Measurements from ENCODE around the gene PIK3C3.
"Not testable (repeated sequence)": the region's sequence is repeated elsewhere in the genome, so short reads cannot be mapped to it uniquely, and the experiment has no call there.

PIK3C3 gene

GRCh38 chr18:42025974-42026625 is 71.1 kb downstream of the PIK3C3 start:
- DNase-seq: no peak

- peak; percentile 14 for DNase-seq
Observed at GRCh38 chr18:42028247-42028832, 73.3 kb downstream of the PIK3C3 start.

DNA sequence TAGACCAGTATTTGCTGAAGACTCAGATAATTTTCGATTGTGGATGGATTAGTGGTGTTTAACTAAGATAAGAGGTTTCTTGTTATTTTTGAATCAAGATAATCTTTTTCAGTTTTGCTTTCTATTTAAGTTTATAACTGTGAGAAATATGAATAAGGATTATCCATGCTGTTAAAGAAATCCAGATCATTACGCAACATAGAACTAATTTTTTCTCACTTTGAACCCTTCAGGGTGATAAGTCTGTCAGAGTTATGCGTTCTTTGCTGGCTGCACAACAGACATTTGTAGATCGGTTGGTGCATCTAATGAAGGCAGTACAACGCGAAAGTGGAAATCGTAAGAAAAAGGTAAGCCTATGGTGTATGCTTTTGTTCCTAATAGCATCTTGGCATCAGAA is 74.1 kb downstream of the PIK3C3 start:
- DNase-seq: no peak

DNA sequence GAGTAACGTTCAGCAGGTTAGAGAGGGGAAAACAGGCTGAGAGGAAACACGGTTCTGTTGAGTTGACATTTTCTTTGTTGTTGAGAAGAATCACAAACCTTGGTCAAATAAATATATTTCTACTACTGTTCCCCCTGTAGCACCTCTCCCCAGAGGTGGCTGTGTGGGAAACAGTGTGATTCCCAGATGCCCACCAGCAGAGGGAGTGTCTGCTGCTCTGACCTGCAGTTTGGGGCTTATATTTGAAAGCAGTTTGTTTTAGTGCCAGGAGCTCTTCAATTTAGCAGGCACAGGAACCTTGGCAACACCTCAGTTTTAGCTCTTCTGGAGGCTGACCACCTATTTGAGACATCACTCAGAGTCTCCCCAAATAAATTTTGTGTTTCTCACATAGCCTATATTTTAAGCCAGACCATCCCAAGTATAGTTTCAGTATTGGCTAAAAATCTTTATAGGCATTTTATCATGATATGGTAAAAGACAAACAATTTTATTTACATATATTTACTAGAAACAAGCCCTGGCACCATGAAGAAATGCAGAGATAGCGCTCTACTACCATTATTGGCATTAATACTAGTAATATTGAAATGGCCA is 75.7 kb downstream of the PIK3C3 start:
- no peak for DNase-seq

GRCh38 chr18:42032447-42032846 is 77.4 kb downstream of the PIK3C3 start:
- no peak for DNase-seq

GRCh38 chr18:42033137-42033810 is 78.2 kb downstream of the PIK3C3 start:
- no peak for DNase-seq

- no peak for DNase-seq
Observed at GRCh38 chr18:42038936-42039335, 83.9 kb downstream of the PIK3C3 start.

- DNase-seq: no peak
Observed at GRCh38 chr18:42039396-42039795, 84.4 kb downstream of the PIK3C3 start.

GRCh38 chr18:42041793-42042192 is 86.8 kb downstream of the PIK3C3 start:
- no peak for DNase-seq

DNA sequence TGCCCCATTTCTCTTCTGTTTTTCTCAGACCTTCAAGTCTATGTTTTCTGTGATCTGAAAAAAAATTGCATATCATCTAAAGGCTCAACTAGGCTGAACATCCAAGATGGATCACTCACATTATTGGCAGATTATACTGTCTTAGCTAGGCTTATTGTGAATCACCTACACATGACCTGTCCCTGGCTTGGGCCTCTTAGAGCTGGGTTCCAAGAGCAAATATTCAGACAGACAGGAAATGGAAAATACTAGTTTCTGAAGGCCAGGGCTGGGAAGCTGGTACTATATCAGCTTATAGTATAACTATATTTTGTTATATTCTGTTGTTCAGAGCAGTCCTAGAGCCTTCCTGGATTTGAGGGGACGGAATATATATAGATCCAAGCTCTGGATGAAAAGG is 90.3 kb downstream of the PIK3C3 start:
- no peak for DNase-seq

DNA sequence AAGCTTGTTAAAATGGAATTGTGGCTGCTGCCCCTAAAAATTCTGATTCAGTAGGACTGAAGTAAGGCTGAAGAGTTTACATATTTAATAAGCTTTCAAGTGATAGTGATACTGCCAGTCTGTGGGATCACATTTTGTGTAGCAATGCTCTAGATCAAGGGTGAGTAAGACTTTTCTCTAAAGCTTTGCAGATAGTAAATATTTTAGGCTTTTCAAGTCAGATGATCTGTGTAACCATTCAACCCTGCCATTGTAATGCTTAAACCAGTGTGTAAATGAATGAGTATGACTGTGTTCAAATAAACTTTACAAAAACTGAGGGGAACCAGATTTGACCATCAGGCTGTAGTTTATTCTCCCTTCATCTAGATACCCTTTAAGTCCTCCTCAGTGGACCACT is 92.7 kb downstream of the PIK3C3 start:
- DNase-seq: no peak

DNA sequence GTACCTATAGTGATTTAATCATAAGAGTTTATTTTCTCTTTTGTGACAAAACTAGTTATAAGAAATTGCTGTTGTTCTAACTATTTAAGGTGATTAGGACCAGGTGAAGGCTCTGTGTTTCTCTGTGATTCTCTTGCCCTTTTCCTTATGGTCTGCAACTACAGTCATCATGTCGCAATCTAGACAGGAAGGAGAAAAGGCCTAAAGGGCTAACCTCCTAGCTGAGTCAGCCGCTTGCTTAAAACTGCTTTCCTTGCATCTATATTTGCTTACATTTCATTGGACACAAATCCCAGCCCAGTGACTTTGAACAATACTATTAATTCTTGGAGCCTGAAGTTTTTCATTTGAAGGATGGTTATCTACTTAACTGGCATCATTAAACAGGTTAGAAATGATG is 93.1 kb downstream of the PIK3C3 start:
- DNase-seq: no peak

GRCh38 chr18:42049536-42049935 is 94.5 kb downstream of the PIK3C3 start:
- not testable (repeated sequence) for DNase-seq

GRCh38 chr18:42051411-42051810 is 96.4 kb downstream of the PIK3C3 start:
- no peak for DNase-seq

- DNase-seq: no peak
Observed at GRCh38 chr18:42052122-42052708, 97.2 kb downstream of the PIK3C3 start.

DNA sequence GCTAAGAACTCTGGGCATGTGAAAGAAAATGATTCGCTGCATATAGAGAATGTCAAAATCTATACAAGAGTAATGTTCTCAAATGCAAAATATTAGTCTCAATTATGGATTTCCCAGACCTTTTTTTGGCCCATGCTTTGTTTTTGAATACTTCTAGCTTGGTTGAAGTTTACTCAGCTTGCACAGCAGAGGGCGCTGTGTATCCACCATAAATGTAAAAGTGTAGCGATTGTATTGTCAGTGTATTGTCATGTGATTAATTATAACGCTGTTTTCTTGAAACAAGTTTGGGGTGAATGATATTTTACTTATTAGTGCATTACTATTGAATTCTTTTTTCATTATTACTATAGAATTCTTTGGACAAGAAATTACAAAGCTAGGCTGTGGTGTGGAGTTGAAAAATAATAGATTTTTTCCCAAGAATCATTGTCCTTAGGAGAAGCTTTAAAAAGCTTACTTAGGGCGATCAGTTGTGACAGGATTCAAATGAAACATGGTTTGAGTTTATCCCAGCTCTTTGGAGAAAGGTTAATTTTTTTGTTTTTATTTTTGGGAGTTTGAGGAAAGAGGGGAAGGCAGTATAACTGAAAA is 98.3 kb downstream of the PIK3C3 start:
- DNase-seq: peak; percentile 28

GRCh38 chr18:42064109-42064508 is 109.1 kb downstream of the PIK3C3 start:
- DNase-seq: no peak

- DNase-seq: no peak
Observed at GRCh38 chr18:42067518-42067917, 112.5 kb downstream of the PIK3C3 start.

DNA sequence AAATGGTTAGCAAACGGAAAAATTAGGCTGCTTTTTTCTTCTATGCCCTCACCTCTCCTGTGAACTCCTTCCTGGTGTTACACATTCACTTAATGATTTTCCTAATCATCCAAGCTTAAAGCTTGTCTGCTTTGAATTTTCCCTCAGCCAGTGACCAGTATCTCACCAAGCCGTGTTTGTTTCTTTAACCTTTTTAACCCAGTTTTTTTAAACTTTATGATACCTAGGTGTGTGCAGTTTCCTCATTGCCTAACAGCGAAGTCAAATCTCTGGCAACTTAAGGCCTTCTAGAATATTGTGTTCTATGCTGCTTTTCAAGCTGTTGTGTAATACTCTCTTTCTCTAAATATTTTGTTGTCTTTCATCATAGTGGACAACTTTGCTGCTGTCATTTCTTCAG is 113.0 kb downstream of the PIK3C3 start:
- no peak for DNase-seq

- DNase-seq: no peak
Observed at GRCh38 chr18:42069036-42069435, 114.0 kb downstream of the PIK3C3 start.

GRCh38 chr18:42072407-42072806 is 117.4 kb downstream of the PIK3C3 start:
- no peak for DNase-seq

DNA sequence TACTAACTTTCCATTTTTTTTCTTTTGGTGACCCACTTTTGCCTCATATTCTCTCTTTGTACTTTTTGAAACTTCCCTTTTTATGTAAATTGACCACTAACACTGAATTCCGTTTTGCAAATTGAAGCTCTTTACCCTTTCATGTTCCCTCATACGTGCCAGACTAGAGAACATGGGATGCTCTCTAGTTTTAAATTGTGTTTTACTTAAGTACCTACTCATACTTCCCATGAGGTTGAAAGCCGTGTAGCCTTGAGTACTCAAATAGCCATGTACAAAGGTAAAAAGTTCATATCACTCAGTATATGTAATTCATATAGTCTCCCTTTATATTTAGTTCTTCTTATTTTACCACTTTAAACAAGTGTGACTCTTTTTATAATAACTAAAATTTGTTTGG is 119.7 kb downstream of the PIK3C3 start:
- no peak for DNase-seq

- DNase-seq: no peak
Observed at GRCh38 chr18:42078711-42079110, 123.7 kb downstream of the PIK3C3 start.
